Measurements from ENCODE around the gene LARP4B. TPM values are rescaled to one million over a fixed set of nuclear protein-coding genes. Genes with fewer than 3 reads are reported as not detected.

The LARP4B gene
- polyA plus RNA-seq, 1 donor from 2014 or later: 14.2 TPM

- H3K4me3 ChIP-seq (ENCODE audit: low read length): no peak overlapping the region
- peaks cover 3% of the 10 kb centered on the region for H3K36me3 ChIP-seq (ENCODE audit: insufficient read depth, low read length)
- H3K9me3 ChIP-seq (ENCODE audit: low read length): no peaks in the 10 kb centered on the region
- TF ChIP-seq SMC3 (conservative IDR thresholded peaks at IDR 0.05; ENCODE audit: poor library complexity): no peak
- TF ChIP-seq CTCF (IDR thresholded peaks at IDR 0.05; ENCODE audit: poor library complexity, severe bottlenecking): no peak
- TF ChIP-seq EP300 (conservative IDR thresholded peaks at IDR 0.05; ENCODE audit: poor library complexity, severe bottlenecking): no peak
- no peak for TF ChIP-seq TAF1 (IDR thresholded peaks at IDR 0.05; ENCODE audit: low read depth)
- H3K9me2 ChIP-seq (ENCODE audit: insufficient read depth, low read length): no peaks in the 10 kb centered on the region
- no peak overlapping the region for H3K4me2 ChIP-seq (ENCODE audit: low read length)
- H3K27me3 ChIP-seq (ENCODE audit: insufficient read depth, low read depth, low read length): no peaks in the 10 kb centered on the region
- H3F3A ChIP-seq (ENCODE audit: insufficient read depth, low read length, poor library complexity, severe bottlenecking): no peaks in the 10 kb centered on the region
- no peaks in the 10 kb centered on the region for H3K79me2 ChIP-seq (replicated peaks; ENCODE audit: insufficient read depth, low read length)
- no peak overlapping the region for H3K9ac ChIP-seq (ENCODE audit: low read length)
- H3K27ac ChIP-seq (ENCODE audit: low read length): no peak overlapping the region
- no peaks in the 10 kb centered on the region for H4K20me1 ChIP-seq (ENCODE audit: insufficient read depth)
- H2AFZ ChIP-seq (ENCODE audit: low read depth, low read length): no peak overlapping the region
Measured at GRCh38 chr10:865924-866576, 65.5 kb downstream of the LARP4B start.

GRCh38 chr10:865257-865656 lies 66.2 kb downstream of the LARP4B start:
- no peaks in the 10 kb centered on the region for H3K9me3 ChIP-seq (ENCODE audit: low read length)
- H3K36me3 ChIP-seq (ENCODE audit: insufficient read depth, low read length): peaks cover 8% of the 10 kb centered on the region
- H3K79me2 ChIP-seq (replicated peaks; ENCODE audit: insufficient read depth, low read length): no peaks in the 10 kb centered on the region
- TF ChIP-seq TAF1 (IDR thresholded peaks at IDR 0.05; ENCODE audit: low read depth): no peak
- no peak for TF ChIP-seq CTCF (IDR thresholded peaks at IDR 0.05; ENCODE audit: poor library complexity, severe bottlenecking)
- TF ChIP-seq MXI1 (conservative IDR thresholded peaks at IDR 0.05; ENCODE audit: poor library complexity, severe bottlenecking): no peak
- no peak for TF ChIP-seq REST (IDR thresholded peaks at IDR 0.05; ENCODE audit: borderline replicate concordance)
- no peak for TF ChIP-seq EZH2 (IDR thresholded peaks at IDR 0.05; ENCODE audit: borderline replicate concordance, insufficient read depth, low read length, poor library complexity, severe bottlenecking)
- H3K27ac ChIP-seq (ENCODE audit: low read length): no peak overlapping the region
- H3K4me2 ChIP-seq (ENCODE audit: low read length): no peak overlapping the region
- no peaks in the 10 kb centered on the region for H3F3A ChIP-seq (ENCODE audit: insufficient read depth, low read length, poor library complexity, severe bottlenecking)
- H3K27me3 ChIP-seq (ENCODE audit: insufficient read depth, low read depth, low read length): no peaks in the 10 kb centered on the region
- H2AFZ ChIP-seq (ENCODE audit: low read depth, low read length): no peak overlapping the region
- H3K4me3 ChIP-seq (ENCODE audit: low read length): no peak overlapping the region
- no peaks in the 10 kb centered on the region for H4K20me1 ChIP-seq (ENCODE audit: insufficient read depth)
- no peaks in the 10 kb centered on the region for H3K9me2 ChIP-seq (ENCODE audit: insufficient read depth, low read length)
- no peak overlapping the region for H3K9ac ChIP-seq (ENCODE audit: low read length)
